Measurements from ENCODE around the gene RPS6KA2.

Gene RPS6KA2

GRCh38 chr6:166461821-166462460 is 165.1 kb downstream of the RPS6KA2 start:
- no peak for DNase-seq

- no peak for DNase-seq
Measured at GRCh38 chr6:166460473-166461437, 166.3 kb downstream of the RPS6KA2 start.

- no peak for DNase-seq
Measured at GRCh38 chr6:166459906-166460305, 167.1 kb downstream of the RPS6KA2 start.

- DNase-seq = no peak
Measured at GRCh38 chr6:166459272-166459671, 167.8 kb downstream of the RPS6KA2 start.

- DNase-seq = no peak
Measured at GRCh38 chr6:166456395-166457156, 170.5 kb downstream of the RPS6KA2 start.

GRCh38 chr6:166454692-166455515 is 172.1 kb downstream of the RPS6KA2 start:
- DNase-seq = no peak

- DNase-seq = no peak
Measured at GRCh38 chr6:166453651-166454050, 173.4 kb downstream of the RPS6KA2 start.

- DNase-seq = no peak
Measured at GRCh38 chr6:166450167-166450873, 176.7 kb downstream of the RPS6KA2 start.

GRCh38 chr6:166449641-166450040 is 177.4 kb downstream of the RPS6KA2 start:
- DNase-seq = no peak

GRCh38 chr6:166449036-166449435 is 178.0 kb downstream of the RPS6KA2 start:
- DNase-seq = no peak

- DNase-seq = no peak
Measured at GRCh38 chr6:166448432-166448831, 178.6 kb downstream of the RPS6KA2 start.

GRCh38 chr6:166446567-166447065 is 180.4 kb downstream of the RPS6KA2 start:
- DNase-seq = no peak

GRCh38 chr6:166446146-166446545 is 180.9 kb downstream of the RPS6KA2 start:
- DNase-seq = no peak

- no peak for DNase-seq
Measured at GRCh38 chr6:166444446-166444845, 182.6 kb downstream of the RPS6KA2 start.

GRCh38 chr6:166443166-166443565 is 183.9 kb downstream of the RPS6KA2 start:
- DNase-seq = no peak

GRCh38 chr6:166442131-166442685 is 184.8 kb downstream of the RPS6KA2 start:
- DNase-seq = no peak

- no peak for DNase-seq
Measured at GRCh38 chr6:166441325-166442078, 185.5 kb downstream of the RPS6KA2 start.

- DNase-seq = no peak
Measured at GRCh38 chr6:166440729-166441128, 186.3 kb downstream of the RPS6KA2 start.

GRCh38 chr6:166440106-166440505 is 186.9 kb downstream of the RPS6KA2 start:
- DNase-seq = no peak

- no peak for DNase-seq
Measured at GRCh38 chr6:166439366-166440091, 187.5 kb downstream of the RPS6KA2 start.

Data from NCI-H446 treated with DMSO at 0.1 percent for 48 hours (cell line).